Measurements from ENCODE around the gene SDK2. TPM values are rescaled to one million over a fixed set of nuclear protein-coding genes. Genes with fewer than 3 reads are reported as not detected.

SDK2 gene
- polyA plus RNA-seq, 3 donors: 0.01 TPM; not detected in 2

GRCh38 chr17:73492125-73492820 is 152.0 kb downstream of the SDK2 start:
- intact Hi-C loops (cut with micrococcal nuclease): no loop called here

GRCh38 chr17:73491648-73492047 is 152.6 kb downstream of the SDK2 start:
- Histone ChIP-seq H3K79me2 (ENCODE audit: insufficient read depth, low read length) (no peaks in the 10 kb centered on the region), H2AFZ (ENCODE audit: insufficient read depth, low read depth, low read length, poor library complexity, severe bottlenecking) (no peak overlapping the region), H3K27ac (ENCODE audit: low read depth in 1 of 2, low read length in 2 of 2) (no peak overlapping the region), H3K36me3 (replicated peaks in 1 of 2; ENCODE audit: control insufficient read depth in 1 of 2, insufficient read depth in 2 of 2, low read length in 2 of 2) (no peaks in the 10 kb centered on the region), H3K9ac (ENCODE audit: insufficient read depth, low read length, poor library complexity, severe bottlenecking) (no peak overlapping the region), H3K27me3 (ENCODE audit: control insufficient read depth in 2 of 2, insufficient read depth in 2 of 2, low read length in 2 of 2) (no peaks in the 10 kb centered on the region), H3K4me3 (replicated peaks in 1 of 3; ENCODE audit: low read depth in 2 of 3, low read length in 3 of 3) (no peak overlapping the region), H3K9me3 (replicated peaks in 1 of 2; ENCODE audit: control insufficient read depth in 1 of 2, insufficient read depth in 1 of 2, low read length in 2 of 2) (no peaks in the 10 kb centered on the region), H4K20me1 (ENCODE audit: insufficient read depth, low read length) (no peaks in the 10 kb centered on the region), H3K4me1 (ENCODE audit: control insufficient read depth in 1 of 2, insufficient read depth in 2 of 2, low read length in 2 of 2) (no peaks in the 10 kb centered on the region), H3K4me2 (replicated peaks; ENCODE audit: extremely low read depth, low read length, poor library complexity, severe bottlenecking) (no peak overlapping the region)
- WGBS (ENCODE audit: insufficient coverage): 97% methylated on average over 8 of the region's 9 CpGs
- TF ChIP-seq CTCF (IDR thresholded peaks at IDR 0.05): no peak
- Mint-ChIP-seq H3K4me1 (no peaks in the 10 kb centered on the region), H3K4me3 (no peak overlapping the region), H3K27me3 (ENCODE audit: low read depth in 3 of 3) (peaks cover 0 to 8% (median 2%) of the 10 kb centered on the region in 3 donors), H3K9me3 (peaks cover 0 to 2% (median 0%) of the 10 kb centered on the region in 7 donors), H3K27ac (no peak overlapping the region), H3K36me3 (no peaks in the 10 kb centered on the region)
- intact Hi-C loops (cut with micrococcal nuclease): no loop called here
- DNase-seq: no peak

More at GRCh38 chr17:73492125-73492820, 152.0 kb downstream of the SDK2 start:
- no peak overlapping the region for H3K9ac ChIP-seq (ENCODE audit: insufficient read depth, low read length, poor library complexity, severe bottlenecking)
- H3K27ac ChIP-seq (ENCODE audit: low read depth in 1 of 2, low read length in 2 of 2): no peak overlapping the region
- no peaks in the 10 kb centered on the region for H3K36me3 Mint-ChIP-seq
- TF ChIP-seq CTCF (IDR thresholded peaks at IDR 0.05): no peak
- peak overlapping the region in 1 of 7 donors; percentile 68 for H3K27ac Mint-ChIP-seq
- H3K27me3 Mint-ChIP-seq (ENCODE audit: low read depth in 3 of 3): peaks cover 0 to 10% (median 2%) of the 10 kb centered on the region in 3 donors
- H2AFZ ChIP-seq (ENCODE audit: insufficient read depth, low read depth, low read length, poor library complexity, severe bottlenecking): no peak overlapping the region
- no peaks in the 10 kb centered on the region for H3K79me2 ChIP-seq (ENCODE audit: insufficient read depth, low read length)
- no peaks in the 10 kb centered on the region for H3K4me1 Mint-ChIP-seq
- H3K9me3 Mint-ChIP-seq: peaks cover 0 to 2% (median 0%) of the 10 kb centered on the region in 7 donors
- H3K4me3 Mint-ChIP-seq: no peak overlapping the region
- no peaks in the 10 kb centered on the region for H4K20me1 ChIP-seq (ENCODE audit: insufficient read depth, low read length)
- H3K9me3 ChIP-seq (replicated peaks in 1 of 2; ENCODE audit: control insufficient read depth in 1 of 2, insufficient read depth in 1 of 2, low read length in 2 of 2): no peaks in the 10 kb centered on the region
- WGBS (ENCODE audit: insufficient coverage): 95% methylated on average over 9 of the region's 12 CpGs
- H3K4me1 ChIP-seq (ENCODE audit: control insufficient read depth in 1 of 2, insufficient read depth in 2 of 2, low read length in 2 of 2): no peaks in the 10 kb centered on the region
- no peaks in the 10 kb centered on the region for H3K27me3 ChIP-seq (ENCODE audit: control insufficient read depth in 2 of 2, insufficient read depth in 2 of 2, low read length in 2 of 2)
- no peak for DNase-seq
- H3K36me3 ChIP-seq (replicated peaks in 1 of 2; ENCODE audit: control insufficient read depth in 1 of 2, insufficient read depth in 2 of 2, low read length in 2 of 2): no peaks in the 10 kb centered on the region
- H3K4me3 ChIP-seq (replicated peaks in 1 of 3; ENCODE audit: low read depth in 2 of 3, low read length in 3 of 3): no peak overlapping the region
- no peak overlapping the region for H3K4me2 ChIP-seq (replicated peaks; ENCODE audit: extremely low read depth, low read length, poor library complexity, severe bottlenecking)
